ENCODE results near the gene SLCO2A1. TPM values are rescaled to one million over a fixed set of nuclear protein-coding genes. Genes with fewer than 3 reads are reported as not detected.

SLCO2A1 gene
- total and polyA plus RNA-seq, 4 donors: 1.8 to 13.2 (median 8.1) TPM

DNA sequence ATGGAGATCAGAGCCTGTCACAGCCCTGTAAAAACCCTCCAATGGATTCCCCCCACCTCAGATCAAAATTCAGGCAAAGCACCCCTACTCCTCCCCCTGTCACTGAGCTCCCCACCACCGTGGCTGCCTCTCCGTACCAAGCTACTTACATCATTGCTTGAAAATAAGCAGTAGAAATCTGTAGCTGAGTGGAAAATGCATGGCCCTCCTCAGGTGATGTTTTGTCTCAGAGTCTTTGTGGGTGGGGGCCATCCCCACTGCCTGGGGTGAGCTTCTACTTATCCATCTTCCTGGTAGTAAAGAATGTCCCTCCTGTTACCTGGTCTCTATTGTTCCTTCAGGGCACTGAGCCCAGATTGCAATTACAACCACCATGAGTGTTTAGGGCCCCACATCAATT, 34.5 kb downstream of the SLCO2A1 start:
- Histone ChIP-seq H3K27ac (ENCODE audit: low read depth, low read length) (no peak overlapping the region), H3K9me3 (ENCODE audit: control insufficient read depth, insufficient read depth, low read length) (no peaks in the 10 kb centered on the region), H3K4me1 (ENCODE audit: control insufficient read depth, insufficient read depth, low read length) (peaks cover 3% of the 10 kb centered on the region), H3K27me3 (ENCODE audit: control insufficient read depth, insufficient read depth, low read length) (no peaks in the 10 kb centered on the region), H3K4me3 (ENCODE audit: low read depth, low read length) (no peak overlapping the region), H3K36me3 (ENCODE audit: control insufficient read depth, insufficient read depth, low read length) (no peaks in the 10 kb centered on the region)
- no peak for DNase-seq (ENCODE audit: low read depth in 4 of 6, low spot score in 6 of 6)
- WGBS (ENCODE audit: insufficient coverage): no CpG with 5 or more reads among the region's 2 CpGs

DNA sequence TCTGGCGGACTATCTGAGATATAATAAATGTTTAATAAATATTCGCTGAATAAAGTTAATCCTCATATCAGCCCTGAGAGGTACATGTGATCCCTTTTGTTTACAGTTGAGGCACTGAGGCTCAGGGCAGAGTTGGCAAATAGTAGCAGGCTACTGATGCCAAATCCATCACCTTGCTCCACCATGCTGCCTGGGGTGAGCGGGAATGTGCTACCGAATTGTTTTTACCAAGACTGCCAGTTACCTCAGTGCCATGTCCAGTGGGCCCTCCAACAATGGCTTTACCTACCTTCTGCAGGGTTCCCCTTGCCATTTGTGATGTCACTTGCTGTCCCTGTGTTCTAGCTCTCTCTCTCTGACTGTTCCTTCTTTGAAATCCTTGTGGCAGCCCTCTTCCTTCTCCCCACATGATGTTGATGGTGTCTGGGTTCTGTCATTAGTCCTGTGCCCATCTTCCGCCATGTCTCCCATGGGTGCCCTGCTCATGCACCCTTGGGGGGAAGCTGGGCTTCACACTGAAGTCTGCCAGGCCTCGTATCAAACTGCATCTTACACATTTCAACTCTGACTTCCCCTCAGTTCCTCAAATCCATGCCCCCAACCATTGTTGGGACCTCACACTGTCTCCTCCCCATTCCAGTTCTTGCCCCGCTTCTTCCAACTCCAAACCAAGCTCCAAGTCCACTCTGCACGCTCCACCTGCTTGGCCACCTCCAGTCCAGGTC, 35.4 kb downstream of the SLCO2A1 start:
- DNase-seq (ENCODE audit: low read depth in 4 of 6, low spot score in 6 of 6): no peak
- WGBS (ENCODE audit: insufficient coverage): 98% methylated on average over 6 of the region's 8 CpGs
- Histone ChIP-seq H3K27ac (ENCODE audit: low read depth, low read length) (no peak overlapping the region), H3K27me3 (ENCODE audit: control insufficient read depth, insufficient read depth, low read length) (no peaks in the 10 kb centered on the region), H3K4me3 (ENCODE audit: low read depth, low read length) (no peak overlapping the region), H3K36me3 (ENCODE audit: control insufficient read depth, insufficient read depth, low read length) (no peaks in the 10 kb centered on the region), H3K4me1 (ENCODE audit: control insufficient read depth, insufficient read depth, low read length) (peaks cover 3% of the 10 kb centered on the region), H3K9me3 (ENCODE audit: control insufficient read depth, insufficient read depth, low read length) (no peaks in the 10 kb centered on the region)

DNA sequence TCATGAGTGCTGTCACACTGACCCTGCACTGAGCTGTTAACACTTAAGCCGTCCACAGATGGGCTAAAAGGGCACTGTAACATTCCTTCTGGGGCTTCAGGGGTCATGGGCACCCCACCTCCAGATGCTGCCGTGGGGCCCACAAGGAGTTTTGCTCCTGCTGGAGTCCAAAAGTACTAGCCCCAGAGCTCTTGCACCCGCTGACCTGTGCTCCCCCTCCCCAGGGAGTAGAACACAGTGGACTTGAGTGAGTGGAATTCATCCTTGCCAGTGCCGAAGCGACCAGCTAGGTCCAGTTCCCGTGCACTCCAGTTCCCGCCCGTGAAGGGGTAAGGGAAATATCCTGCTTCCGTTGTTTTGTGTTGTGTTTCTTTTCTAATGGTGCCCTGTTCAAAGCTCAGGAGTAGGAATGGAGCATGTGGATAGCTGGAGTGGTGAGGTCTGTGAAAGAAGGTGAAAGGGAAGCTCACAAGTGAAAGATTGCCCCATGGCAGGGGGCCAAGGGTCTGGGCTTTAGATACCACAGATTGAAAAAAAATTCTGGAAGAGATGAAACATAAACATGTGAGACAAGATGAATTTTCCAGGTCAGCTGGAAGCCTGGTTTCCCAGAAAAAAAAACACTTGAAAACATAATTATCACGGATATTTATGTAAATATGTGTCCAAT, 36.6 kb downstream of the SLCO2A1 start:
- Histone ChIP-seq H3K4me1 (ENCODE audit: control insufficient read depth, insufficient read depth, low read length) (peaks cover 3% of the 10 kb centered on the region), H3K27me3 (ENCODE audit: control insufficient read depth, insufficient read depth, low read length) (no peaks in the 10 kb centered on the region), H3K4me3 (ENCODE audit: low read depth, low read length) (no peak overlapping the region), H3K27ac (ENCODE audit: low read depth, low read length) (no peak overlapping the region), H3K36me3 (ENCODE audit: control insufficient read depth, insufficient read depth, low read length) (no peaks in the 10 kb centered on the region), H3K9me3 (ENCODE audit: control insufficient read depth, insufficient read depth, low read length) (no peaks in the 10 kb centered on the region)
- DNase-seq (ENCODE audit: low read depth in 4 of 6, low spot score in 6 of 6): no peak
- WGBS (ENCODE audit: insufficient coverage): 91% methylated on average over 8 of the region's 10 CpGs

DNA sequence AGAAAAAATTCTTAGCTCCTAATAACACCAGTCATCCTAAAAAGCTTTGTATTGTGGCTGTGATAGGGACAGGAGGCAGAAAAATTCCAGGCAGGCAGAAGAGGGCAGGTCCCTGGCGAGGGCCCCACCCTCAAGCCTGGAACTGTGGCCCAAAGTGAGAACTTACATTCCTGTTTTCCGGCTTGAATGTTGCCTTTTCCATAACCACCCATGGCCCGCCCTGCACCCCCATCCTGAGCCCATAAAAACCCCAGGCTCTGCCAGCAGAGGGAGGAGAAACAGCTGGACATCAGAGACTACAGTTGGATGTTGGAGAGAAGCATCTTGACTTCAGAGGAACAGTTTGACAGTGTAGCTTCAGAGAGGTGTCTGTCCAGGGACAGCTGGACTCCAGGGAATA, 37.3 kb downstream of the SLCO2A1 start:
- 90% methylated on average over 2 of the region's 3 CpGs for WGBS (ENCODE audit: insufficient coverage)
- H3K4me3 ChIP-seq (ENCODE audit: low read depth, low read length): no peak overlapping the region
- H3K27ac ChIP-seq (ENCODE audit: low read depth, low read length): no peak overlapping the region
- H3K27me3 ChIP-seq (ENCODE audit: control insufficient read depth, insufficient read depth, low read length): no peaks in the 10 kb centered on the region
- H3K9me3 ChIP-seq (ENCODE audit: control insufficient read depth, insufficient read depth, low read length): no peaks in the 10 kb centered on the region
- DNase-seq (ENCODE audit: low read depth in 4 of 6, low spot score in 6 of 6): no peak
- peaks cover 3% of the 10 kb centered on the region for H3K4me1 ChIP-seq (ENCODE audit: control insufficient read depth, insufficient read depth, low read length)
- H3K36me3 ChIP-seq (ENCODE audit: control insufficient read depth, insufficient read depth, low read length): no peaks in the 10 kb centered on the region

DNA sequence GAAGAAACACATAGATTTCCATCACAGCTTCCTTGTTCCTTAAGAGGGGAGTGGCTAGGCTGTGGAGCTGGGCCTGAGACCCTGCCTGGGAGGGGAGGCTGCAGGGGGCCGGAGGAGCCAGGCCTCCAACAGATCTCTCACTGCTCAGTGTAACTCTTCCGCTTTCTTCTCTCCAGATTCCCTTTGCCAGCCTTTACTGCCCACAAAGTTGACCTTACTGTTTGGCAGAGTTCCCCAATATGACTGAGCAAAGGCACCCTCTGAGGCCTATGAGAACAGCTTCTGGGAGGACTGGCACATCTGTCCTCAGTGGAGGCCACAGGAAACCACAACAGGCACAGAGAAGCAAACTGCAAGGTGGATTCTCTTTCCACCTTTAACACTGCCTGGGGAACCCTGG, 38.1 kb downstream of the SLCO2A1 start:
- no peak overlapping the region for H3K4me3 ChIP-seq (ENCODE audit: low read depth, low read length)
- no peaks in the 10 kb centered on the region for H3K27me3 ChIP-seq (ENCODE audit: control insufficient read depth, insufficient read depth, low read length)
- WGBS (ENCODE audit: insufficient coverage): 92% methylated on average over 1 of the region's 2 CpGs
- DNase-seq (ENCODE audit: low read depth in 4 of 6, low spot score in 6 of 6): no peak
- no peaks in the 10 kb centered on the region for H3K9me3 ChIP-seq (ENCODE audit: control insufficient read depth, insufficient read depth, low read length)
- no peak overlapping the region for H3K27ac ChIP-seq (ENCODE audit: low read depth, low read length)
- no peaks in the 10 kb centered on the region for H3K36me3 ChIP-seq (ENCODE audit: control insufficient read depth, insufficient read depth, low read length)
- peaks cover 3% of the 10 kb centered on the region for H3K4me1 ChIP-seq (ENCODE audit: control insufficient read depth, insufficient read depth, low read length)

DNA sequence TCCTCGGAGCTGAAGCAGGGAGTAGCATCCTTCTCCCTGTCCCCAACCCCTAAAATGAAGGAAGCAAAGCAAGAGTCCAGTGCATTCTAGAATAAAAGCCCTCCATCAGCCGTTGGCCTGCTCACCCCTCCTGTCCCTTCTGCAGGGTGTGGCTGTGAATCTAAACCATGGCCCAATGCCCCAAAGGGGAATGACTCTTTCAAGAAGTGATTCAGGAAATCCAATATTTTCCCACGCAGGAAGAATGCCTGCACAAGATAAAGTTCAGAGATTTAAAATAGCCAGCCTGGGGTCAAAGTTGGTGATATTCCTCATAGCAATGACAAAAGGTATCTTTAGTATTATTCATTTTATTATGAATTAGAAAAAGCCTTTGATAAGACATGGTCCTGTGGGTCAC, 38.5 kb downstream of the SLCO2A1 start:
- Histone ChIP-seq H3K4me1 (ENCODE audit: control insufficient read depth, insufficient read depth, low read length) (peaks cover 3% of the 10 kb centered on the region), H3K27ac (ENCODE audit: low read depth, low read length) (no peak overlapping the region), H3K9me3 (ENCODE audit: control insufficient read depth, insufficient read depth, low read length) (no peaks in the 10 kb centered on the region), H3K36me3 (ENCODE audit: control insufficient read depth, insufficient read depth, low read length) (no peaks in the 10 kb centered on the region), H3K4me3 (ENCODE audit: low read depth, low read length) (no peak overlapping the region), H3K27me3 (ENCODE audit: control insufficient read depth, insufficient read depth, low read length) (no peaks in the 10 kb centered on the region)
- no peak for DNase-seq (ENCODE audit: low read depth in 4 of 6, low spot score in 6 of 6)
- WGBS (ENCODE audit: insufficient coverage): 50% methylated on average over 1 of the region's 3 CpGs

DNA sequence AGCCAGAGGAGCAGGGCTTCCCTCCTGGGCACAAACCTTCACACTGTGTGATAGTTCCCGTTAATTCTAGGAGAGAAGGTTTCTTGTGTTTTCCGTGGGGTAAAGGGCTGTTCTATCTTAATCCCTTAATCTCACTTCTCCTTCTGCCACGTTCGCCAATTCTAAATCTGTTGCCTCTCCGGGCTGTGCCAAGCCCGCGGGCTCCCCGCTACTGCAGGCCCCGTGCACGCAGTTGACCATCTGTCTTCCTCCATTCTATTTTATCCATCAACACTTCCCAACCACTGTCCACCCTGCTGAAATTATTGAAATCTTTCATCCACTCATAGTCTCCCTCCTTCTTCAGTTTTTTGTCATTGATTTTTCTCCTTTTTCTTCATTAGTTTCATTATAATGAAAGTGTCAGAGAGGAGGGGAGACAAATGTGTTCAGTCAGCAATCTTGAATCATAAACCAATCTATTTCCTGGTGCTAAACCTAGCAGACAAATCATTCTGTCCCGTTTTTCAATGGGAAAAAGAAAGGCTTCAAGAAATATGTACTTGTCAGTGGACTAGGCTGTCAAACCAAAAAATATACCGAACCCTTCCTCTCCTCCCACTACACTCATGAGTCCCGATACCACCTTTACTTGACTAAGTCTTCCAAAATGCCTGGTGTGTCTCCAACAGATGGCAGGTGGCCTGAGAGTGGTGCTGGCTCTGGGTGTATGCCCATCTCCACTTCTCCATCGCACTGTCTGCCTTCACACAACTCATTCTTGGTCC, 39.6 kb downstream of the SLCO2A1 start:
- no peaks in the 10 kb centered on the region for H3K36me3 ChIP-seq (ENCODE audit: control insufficient read depth, insufficient read depth, low read length)
- H3K27ac ChIP-seq (ENCODE audit: low read depth, low read length): no peak overlapping the region
- H3K9me3 ChIP-seq (ENCODE audit: control insufficient read depth, insufficient read depth, low read length): no peaks in the 10 kb centered on the region
- peak in 2 of 6 donors; percentile 16 to 22 for DNase-seq (ENCODE audit: low read depth in 4 of 6, low spot score in 6 of 6)
- WGBS (ENCODE audit: insufficient coverage): 87% methylated on average over 9 of the region's 14 CpGs
- no peak overlapping the region for H3K4me3 ChIP-seq (ENCODE audit: low read depth, low read length)
- H3K27me3 ChIP-seq (ENCODE audit: control insufficient read depth, insufficient read depth, low read length): no peaks in the 10 kb centered on the region
- H3K4me1 ChIP-seq (ENCODE audit: control insufficient read depth, insufficient read depth, low read length): peaks cover 3% of the 10 kb centered on the region

DNA sequence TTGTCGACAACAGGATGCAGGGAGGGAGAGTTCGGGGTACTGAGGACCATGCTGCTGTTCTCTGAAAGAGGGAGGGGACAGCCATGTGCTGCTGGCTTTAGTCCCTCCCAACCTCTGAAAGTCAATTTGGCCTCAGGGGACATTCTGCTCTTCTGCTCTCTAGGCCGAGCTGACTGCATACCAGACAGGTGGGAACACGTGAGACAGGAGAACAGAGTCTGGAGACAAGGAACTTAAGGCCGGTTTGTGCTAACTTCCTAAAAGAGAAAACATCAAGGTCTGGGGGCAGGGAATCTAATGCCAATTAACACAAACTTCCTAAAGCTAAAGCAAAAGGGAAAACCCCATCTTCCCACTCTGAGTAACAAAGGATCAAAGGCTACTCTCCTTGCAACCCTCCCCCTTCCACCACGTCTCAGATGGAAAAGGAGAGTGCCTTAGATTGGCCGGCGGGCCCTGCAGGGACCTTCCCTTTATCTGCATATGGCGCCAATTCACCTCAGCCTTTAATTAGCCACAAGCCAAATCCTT, 41.0 kb downstream of the SLCO2A1 start:
- DNase-seq (ENCODE audit: low read depth in 4 of 6, low spot score in 6 of 6): no peak
- H3K4me3 ChIP-seq (ENCODE audit: low read depth, low read length): no peak overlapping the region
- WGBS (ENCODE audit: insufficient coverage): 31% methylated on average over 6 of the region's 9 CpGs
- no peaks in the 10 kb centered on the region for H3K36me3 ChIP-seq (ENCODE audit: control insufficient read depth, insufficient read depth, low read length)
- no peaks in the 10 kb centered on the region for H3K27me3 ChIP-seq (ENCODE audit: control insufficient read depth, insufficient read depth, low read length)
- H3K27ac ChIP-seq (ENCODE audit: low read depth, low read length): no peak overlapping the region
- H3K4me1 ChIP-seq (ENCODE audit: control insufficient read depth, insufficient read depth, low read length): peaks cover 3% of the 10 kb centered on the region
- no peaks in the 10 kb centered on the region for H3K9me3 ChIP-seq (ENCODE audit: control insufficient read depth, insufficient read depth, low read length)

DNA sequence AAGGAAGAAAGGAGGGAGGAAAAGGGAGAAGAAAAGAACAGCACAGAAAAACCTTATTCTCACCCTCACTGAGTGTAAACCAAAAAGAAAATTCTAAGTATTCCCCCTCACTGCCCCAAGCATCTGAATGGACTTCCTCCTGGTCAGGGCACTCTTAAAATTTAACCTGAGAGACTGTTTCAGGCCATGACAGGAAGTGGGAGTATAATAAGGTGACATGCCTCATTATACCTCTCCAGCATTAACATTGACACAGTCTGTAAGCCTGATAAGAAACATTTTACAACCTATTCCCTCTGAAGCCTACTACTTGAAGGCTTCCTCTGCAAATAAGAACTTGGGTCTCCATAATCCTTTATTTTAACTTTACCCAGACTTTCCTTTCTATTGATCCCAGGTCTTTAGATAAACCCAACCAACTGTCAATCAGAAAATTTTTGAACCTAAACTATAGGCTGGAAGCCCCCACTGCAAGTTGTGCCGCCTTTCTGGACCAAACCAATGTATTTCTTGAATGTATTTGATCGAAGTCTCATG, 41.7 kb downstream of the SLCO2A1 start:
- Histone ChIP-seq H3K27me3 (ENCODE audit: control insufficient read depth, insufficient read depth, low read length) (no peaks in the 10 kb centered on the region), H3K4me1 (ENCODE audit: control insufficient read depth, insufficient read depth, low read length) (peaks cover 3% of the 10 kb centered on the region), H3K4me3 (ENCODE audit: low read depth, low read length) (no peak overlapping the region), H3K27ac (ENCODE audit: low read depth, low read length) (no peak overlapping the region), H3K36me3 (ENCODE audit: control insufficient read depth, insufficient read depth, low read length) (no peaks in the 10 kb centered on the region), H3K9me3 (ENCODE audit: control insufficient read depth, insufficient read depth, low read length) (no peaks in the 10 kb centered on the region)
- DNase-seq (ENCODE audit: low read depth in 4 of 6, low spot score in 6 of 6): no peak
- 100% methylated on average over 1 of the region's 2 CpGs for WGBS (ENCODE audit: insufficient coverage)
